HG03159 (cell line): ENCODE data around the gene DHX38.

Experiments used
- ATAC-seq: cut with Tn5 transposase; IDR thresholded peaks from one replicate; pipeline ENCODE4 v1.9.1; 2021; ENCODE audit warnings: mild to moderate bottlenecking, moderate library complexity; ENCODE audit not compliant: unreplicated experiment

The DHX38 gene

GRCh38 chr16:72120026-72120425 is 26.4 kb downstream of the DHX38 start:
- no peak for ATAC-seq

- ATAC-seq = no peak
Observed at GRCh38 chr16:72122308-72122707, 28.7 kb downstream of the DHX38 start.

- ATAC-seq = no peak
Observed at GRCh38 chr16:72122916-72123315, 29.3 kb downstream of the DHX38 start.

- no peak for ATAC-seq
Observed at GRCh38 chr16:72123426-72123825, 29.8 kb downstream of the DHX38 start.

GRCh38 chr16:72124148-72124547 is 30.5 kb downstream of the DHX38 start:
- no peak for ATAC-seq

- no peak for ATAC-seq
Observed at GRCh38 chr16:72124761-72125634, 31.4 kb downstream of the DHX38 start.

GRCh38 chr16:72125635-72126428 is 32.2 kb downstream of the DHX38 start:
- ATAC-seq = no peak

GRCh38 chr16:72126429-72126765 is 32.8 kb downstream of the DHX38 start:
- no peak for ATAC-seq

GRCh38 chr16:72128701-72129100 is 35.1 kb downstream of the DHX38 start:
- ATAC-seq = no peak

- no peak for ATAC-seq
Observed at GRCh38 chr16:72129976-72130656, 36.5 kb downstream of the DHX38 start.

GRCh38 chr16:72131036-72131435 is 37.4 kb downstream of the DHX38 start:
- no peak for ATAC-seq

- no peak for ATAC-seq
Observed at GRCh38 chr16:72132726-72133125, 39.1 kb downstream of the DHX38 start.

- ATAC-seq = no peak
Observed at GRCh38 chr16:72134507-72134906, 40.9 kb downstream of the DHX38 start.

- ATAC-seq = no peak
Observed at GRCh38 chr16:72137380-72138063, 43.9 kb downstream of the DHX38 start.

- no peak for ATAC-seq
Observed at GRCh38 chr16:72138064-72138572, 44.5 kb downstream of the DHX38 start.

- ATAC-seq = no peak
Observed at GRCh38 chr16:72139908-72140307, 46.3 kb downstream of the DHX38 start.

GRCh38 chr16:72142476-72142875 is 48.8 kb downstream of the DHX38 start:
- no peak for ATAC-seq

- no peak for ATAC-seq
Observed at GRCh38 chr16:72149676-72150464, 56.2 kb downstream of the DHX38 start.

GRCh38 chr16:72159386-72159785 is 65.7 kb downstream of the DHX38 start:
- no peak for ATAC-seq

GRCh38 chr16:72159801-72160200 is 66.2 kb downstream of the DHX38 start:
- no peak for ATAC-seq
